Activated T-helper 9 cell treated with anti-CD3 and anti-CD28 coated beads, Interleukin-2, amount 50 U/mL, for 16 hours (primary cell): Measurements from ENCODE around the gene SEPTIN2.
"Not testable (repeated sequence)": the region's sequence is repeated elsewhere in the genome, so short reads cannot be mapped to it uniquely, and the experiment has no call there.

Experiments used
- DNase-seq: peaks from one replicate; pipeline ENCODE4 v3.0.0-alpha.2; 2020; ENCODE audit warnings: low read depth

The SEPTIN2 gene

GRCh38 chr2:241288324-241288888 is 27.3 kb upstream of the SEPTIN2 start:
- no peak for DNase-seq

GRCh38 chr2:241289053-241289452 is 26.7 kb upstream of the SEPTIN2 start:
- no peak for DNase-seq

GRCh38 chr2:241289597-241289996 is 26.1 kb upstream of the SEPTIN2 start:
- DNase-seq = no peak

GRCh38 chr2:241291153-241291552 is 24.6 kb upstream of the SEPTIN2 start:
- no peak for DNase-seq

GRCh38 chr2:241291977-241292376 is 23.7 kb upstream of the SEPTIN2 start:
- DNase-seq = no peak

- DNase-seq = not testable (repeated sequence)
Observed at GRCh38 chr2:241293378-241293797, 22.3 kb upstream of the SEPTIN2 start.

- DNase-seq = no peak
Observed at GRCh38 chr2:241295326-241296095, 20.2 kb upstream of the SEPTIN2 start.

- DNase-seq = no peak
Observed at GRCh38 chr2:241296767-241297166, 19.0 kb upstream of the SEPTIN2 start.

GRCh38 chr2:241298673-241299072 is 17.1 kb upstream of the SEPTIN2 start:
- no peak for DNase-seq

GRCh38 chr2:241300000-241300399 is 15.7 kb upstream of the SEPTIN2 start:
- DNase-seq = no peak

- no peak for DNase-seq
Observed at GRCh38 chr2:241302083-241302482, 13.6 kb upstream of the SEPTIN2 start.

- DNase-seq = no peak
Observed at GRCh38 chr2:241302759-241303651, 12.7 kb upstream of the SEPTIN2 start.

GRCh38 chr2:241304039-241304670 is 11.6 kb upstream of the SEPTIN2 start:
- no peak for DNase-seq

- DNase-seq = no peak
Observed at GRCh38 chr2:241307055-241307454, 8.7 kb upstream of the SEPTIN2 start.

- no peak for DNase-seq
Observed at GRCh38 chr2:241308267-241308666, 7.5 kb upstream of the SEPTIN2 start.

- DNase-seq = no peak
Observed at GRCh38 chr2:241308832-241309500, 6.8 kb upstream of the SEPTIN2 start.

GRCh38 chr2:241309684-241310117 is 6.0 kb upstream of the SEPTIN2 start:
- DNase-seq = peak; percentile 45

GRCh38 chr2:241310917-241311566 is 4.7 kb upstream of the SEPTIN2 start:
- no peak for DNase-seq

GRCh38 chr2:241312082-241312481 is 3.6 kb upstream of the SEPTIN2 start:
- DNase-seq = no peak

- no peak for DNase-seq
Observed at GRCh38 chr2:241313543-241314095, 2.1 kb upstream of the SEPTIN2 start.
